ENCODE measurements around the gene CSF1.
A peak's percentile ranks its signal among the peaks of the same experiment; 100 is the strongest.
"Not testable (repeated sequence)": the region's sequence is repeated elsewhere in the genome, so short reads cannot be mapped to it uniquely, and the experiment has no call there.

CSF1 gene

DNA sequence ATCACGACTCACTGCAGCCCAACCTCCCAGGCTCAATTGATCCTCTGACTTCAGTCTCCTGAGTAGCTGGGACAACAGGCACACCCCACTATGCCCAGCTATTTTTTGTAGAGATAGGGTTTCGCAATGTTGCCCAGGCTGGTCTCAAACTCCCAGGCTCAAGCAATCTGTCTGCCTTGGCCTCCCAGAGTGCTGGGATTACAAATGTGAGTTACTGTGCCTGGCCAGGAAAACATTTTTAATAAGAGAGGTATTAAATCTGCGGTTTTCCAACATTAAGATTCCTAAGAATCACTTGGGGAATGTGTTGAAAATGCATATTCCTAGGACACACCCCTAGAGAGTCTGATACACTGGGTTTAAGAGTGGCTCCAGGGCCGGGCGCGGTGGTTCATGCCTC is 8.7 kb downstream of the CSF1 start:
- DNase-seq (ENCODE audit: low read depth): no peak

DNA sequence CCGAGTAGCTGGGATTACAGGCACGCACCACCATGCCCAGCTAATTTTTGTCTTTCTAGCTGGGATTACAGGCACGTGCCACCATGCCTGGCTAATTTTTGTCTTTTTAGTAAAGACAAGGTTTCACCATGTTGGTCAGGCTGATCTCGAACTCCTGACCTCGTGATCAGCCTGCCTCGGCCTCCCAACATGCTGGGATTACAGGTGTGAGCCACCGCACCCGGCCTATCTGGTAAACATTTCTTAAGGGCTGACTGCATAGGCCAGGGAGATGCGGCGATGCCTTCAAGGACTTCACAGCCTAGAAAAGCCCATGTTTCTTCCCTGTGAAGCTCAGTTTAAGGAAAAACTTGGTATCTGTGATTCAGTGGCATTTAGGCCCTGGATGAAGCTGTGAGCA is 9.7 kb downstream of the CSF1 start:
- not testable (repeated sequence) for DNase-seq (ENCODE audit: low read depth)

DNA sequence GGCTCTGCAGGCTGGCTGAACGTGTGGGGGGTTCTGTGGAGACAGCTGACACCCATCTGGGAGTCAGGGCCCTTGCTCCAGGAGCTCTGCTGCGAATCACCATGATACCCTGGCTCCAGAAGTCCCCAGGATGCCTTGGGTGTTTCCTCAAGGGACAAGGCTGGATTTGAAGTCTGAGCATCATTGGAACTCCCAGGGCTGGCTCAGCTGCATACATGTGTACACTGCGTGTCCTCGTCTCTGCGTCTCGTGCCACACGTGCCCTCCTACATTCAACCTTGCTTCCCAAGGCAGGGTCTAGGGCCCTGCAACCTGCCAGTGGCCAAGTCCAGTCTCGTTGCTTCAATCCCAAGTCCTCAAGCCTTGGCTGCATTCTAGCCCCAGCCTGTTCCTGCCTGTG is 11.7 kb downstream of the CSF1 start:
- no peak for DNase-seq (ENCODE audit: low read depth)

DNA sequence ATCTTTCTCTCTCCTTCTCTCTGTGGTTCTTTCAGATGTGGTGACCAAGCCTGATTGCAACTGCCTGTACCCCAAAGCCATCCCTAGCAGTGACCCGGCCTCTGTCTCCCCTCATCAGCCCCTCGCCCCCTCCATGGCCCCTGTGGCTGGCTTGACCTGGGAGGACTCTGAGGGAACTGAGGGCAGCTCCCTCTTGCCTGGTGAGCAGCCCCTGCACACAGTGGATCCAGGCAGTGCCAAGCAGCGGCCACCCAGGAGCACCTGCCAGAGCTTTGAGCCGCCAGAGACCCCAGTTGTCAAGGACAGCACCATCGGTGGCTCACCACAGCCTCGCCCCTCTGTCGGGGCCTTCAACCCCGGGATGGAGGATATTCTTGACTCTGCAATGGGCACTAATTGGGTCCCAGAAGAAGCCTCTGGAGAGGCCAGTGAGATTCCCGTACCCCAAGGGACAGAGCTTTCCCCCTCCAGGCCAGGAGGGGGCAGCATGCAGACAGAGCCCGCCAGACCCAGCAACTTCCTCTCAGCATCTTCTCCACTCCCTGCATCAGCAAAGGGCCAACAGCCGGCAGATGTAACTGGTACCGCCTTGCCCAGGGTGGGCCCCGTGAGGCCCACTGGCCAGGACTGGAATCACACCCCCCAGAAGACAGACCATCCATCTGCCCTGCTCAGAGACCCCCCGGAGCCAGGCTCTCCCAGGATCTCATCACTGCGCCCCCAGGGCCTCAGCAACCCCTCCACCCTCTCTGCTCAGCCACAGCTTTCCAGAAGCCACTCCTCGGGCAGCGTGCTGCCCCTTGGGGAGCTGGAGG is 12.7 kb downstream of the CSF1 start:
- DNase-seq (ENCODE audit: low read depth): no peak

DNA sequence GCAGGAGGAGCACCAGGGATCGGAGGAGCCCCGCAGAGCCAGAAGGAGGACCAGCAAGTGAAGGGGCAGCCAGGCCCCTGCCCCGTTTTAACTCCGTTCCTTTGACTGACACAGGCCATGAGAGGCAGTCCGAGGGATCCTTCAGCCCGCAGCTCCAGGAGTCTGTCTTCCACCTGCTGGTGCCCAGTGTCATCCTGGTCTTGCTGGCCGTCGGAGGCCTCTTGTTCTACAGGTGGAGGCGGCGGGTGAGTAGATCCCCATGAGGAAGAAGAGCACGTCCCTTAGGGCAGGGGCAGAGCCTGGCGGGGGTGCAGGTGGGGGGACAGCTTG is 13.3 kb downstream of the CSF1 start:
- DNase-seq (ENCODE audit: low read depth): no peak

DNA sequence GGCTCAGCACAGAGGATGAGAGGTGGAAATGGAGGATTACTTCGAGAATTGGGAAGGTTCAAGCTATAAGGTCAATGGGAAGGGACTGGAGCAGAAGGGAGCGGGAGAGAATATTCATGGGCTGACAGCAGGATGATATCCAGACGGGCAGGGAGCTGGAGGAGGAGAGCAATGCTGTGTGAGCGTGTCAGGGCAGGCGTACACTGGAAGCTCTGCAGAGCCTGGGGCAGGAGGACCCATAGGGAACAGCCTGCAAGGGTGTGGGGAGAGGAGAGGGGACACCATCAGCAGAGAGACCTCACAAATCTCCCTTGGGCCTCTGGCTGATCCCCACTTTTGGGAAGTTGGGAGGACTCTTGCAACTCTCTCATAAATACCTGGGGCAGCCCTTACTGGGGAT is 13.7 kb downstream of the CSF1 start:
- DNase-seq (ENCODE audit: low read depth): no peak

DNA sequence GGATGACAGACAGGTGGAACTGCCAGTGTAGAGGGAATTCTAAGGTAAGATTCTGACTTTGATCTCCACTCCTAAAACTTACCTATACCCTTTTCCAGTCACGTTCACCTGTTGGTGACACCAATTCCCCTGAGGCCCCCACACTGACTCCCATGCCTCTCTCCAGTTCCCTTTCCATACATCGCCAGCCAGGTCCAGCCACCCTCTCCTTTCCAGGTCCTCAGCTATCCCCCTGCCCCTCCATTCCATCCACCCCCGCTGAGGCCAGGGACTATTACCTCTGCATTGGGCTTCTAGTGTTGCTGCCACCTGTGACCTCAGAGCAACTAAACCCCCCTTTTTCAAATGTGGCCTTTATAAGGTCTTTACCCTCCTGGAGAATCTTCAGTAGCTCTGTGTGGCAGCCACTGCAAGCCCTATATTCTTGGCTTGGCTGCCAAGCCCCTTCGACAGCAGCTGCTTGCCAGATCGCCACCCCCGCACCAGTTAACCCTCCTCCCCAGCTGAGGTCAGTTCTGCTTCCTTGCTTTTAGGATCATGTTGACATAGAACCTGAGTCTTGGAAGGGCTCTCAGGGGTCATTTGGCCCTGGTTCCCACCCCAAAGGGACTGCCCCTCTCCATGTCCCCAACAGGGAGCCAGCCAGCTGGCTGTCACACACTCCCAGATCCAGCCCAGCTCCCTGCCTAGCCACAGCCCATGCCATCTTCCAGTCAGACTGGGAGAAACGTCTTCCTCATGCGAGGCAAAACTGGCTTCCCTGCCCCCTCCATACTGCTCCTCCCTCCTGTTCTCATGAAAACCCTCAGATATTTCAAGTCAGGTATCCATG is 14.7 kb downstream of the CSF1 start:
- no peak for DNase-seq (ENCODE audit: low read depth)

DNA sequence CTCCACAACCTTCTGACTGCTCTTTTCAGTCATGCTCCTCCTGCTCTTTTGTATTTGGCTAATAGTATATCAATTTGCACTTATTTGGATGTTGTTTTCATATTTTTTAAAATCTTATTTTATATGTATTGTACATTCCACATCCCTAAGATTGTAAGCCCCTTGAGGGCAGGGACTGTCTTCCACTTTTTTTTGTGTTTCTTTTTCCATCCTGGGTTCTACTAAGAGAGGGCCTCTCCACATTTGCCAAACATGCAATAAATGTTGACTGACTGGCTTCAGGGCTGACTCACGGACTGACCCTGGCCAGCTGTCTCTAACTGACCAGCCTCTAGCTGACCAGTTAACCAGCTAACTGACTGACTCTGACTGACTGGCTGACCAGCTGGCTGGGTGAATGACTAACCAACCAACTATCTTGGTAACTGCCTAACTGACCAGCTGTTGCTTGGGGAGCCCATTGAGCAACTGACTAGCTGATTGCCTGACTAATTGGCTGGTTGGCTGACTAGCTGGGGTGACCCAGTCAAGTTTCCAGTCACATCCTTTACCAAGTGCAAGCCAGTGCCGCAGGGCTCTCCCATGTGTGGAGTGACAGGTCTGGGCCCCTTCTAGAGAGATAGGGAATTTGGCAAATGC is 16.1 kb downstream of the CSF1 start:
- DNase-seq (ENCODE audit: low read depth): peak; percentile 59

DNA sequence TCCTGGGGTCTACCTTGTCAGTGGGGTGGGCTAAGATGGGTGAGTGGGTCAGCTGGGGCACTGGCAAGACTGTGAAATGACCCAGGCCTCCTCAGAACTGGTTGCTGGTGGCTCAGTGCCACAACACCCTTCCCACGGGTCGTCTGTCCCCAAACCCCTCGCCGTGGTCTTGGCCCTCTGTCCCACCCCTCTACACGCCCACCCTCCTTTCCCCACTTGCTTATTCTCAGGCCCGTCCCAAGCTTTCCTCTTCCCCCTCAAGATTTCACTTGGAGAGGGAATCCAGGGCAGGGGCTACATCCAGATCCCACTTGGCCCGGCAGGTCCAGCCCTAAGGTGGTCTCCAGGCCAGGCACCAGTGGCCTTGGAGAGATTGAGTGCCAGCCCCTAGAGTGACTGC is 16.7 kb downstream of the CSF1 start:
- no peak for DNase-seq (ENCODE audit: low read depth)

DNA sequence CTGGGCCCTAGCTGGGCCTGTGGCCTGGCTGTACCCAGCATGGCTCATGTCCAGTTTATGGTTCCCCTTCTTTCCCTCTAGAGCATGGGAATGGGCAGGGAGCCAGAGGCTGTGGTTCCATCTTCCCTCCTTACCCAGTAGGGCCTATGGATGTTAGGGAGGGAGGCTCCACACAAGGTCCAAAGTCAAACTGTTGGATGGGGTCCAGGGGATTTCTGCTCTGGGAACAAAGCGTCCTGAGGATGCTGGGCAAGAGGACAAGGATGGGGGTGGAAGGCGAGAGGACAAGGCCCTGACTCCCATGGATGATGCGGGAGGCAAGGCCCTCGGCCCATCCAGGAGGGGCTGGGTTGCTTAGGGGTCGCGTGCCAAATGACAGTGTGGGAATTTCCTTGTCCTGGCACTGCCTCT is 17.3 kb downstream of the CSF1 start:
- DNase-seq (ENCODE audit: low read depth): no peak

DNA sequence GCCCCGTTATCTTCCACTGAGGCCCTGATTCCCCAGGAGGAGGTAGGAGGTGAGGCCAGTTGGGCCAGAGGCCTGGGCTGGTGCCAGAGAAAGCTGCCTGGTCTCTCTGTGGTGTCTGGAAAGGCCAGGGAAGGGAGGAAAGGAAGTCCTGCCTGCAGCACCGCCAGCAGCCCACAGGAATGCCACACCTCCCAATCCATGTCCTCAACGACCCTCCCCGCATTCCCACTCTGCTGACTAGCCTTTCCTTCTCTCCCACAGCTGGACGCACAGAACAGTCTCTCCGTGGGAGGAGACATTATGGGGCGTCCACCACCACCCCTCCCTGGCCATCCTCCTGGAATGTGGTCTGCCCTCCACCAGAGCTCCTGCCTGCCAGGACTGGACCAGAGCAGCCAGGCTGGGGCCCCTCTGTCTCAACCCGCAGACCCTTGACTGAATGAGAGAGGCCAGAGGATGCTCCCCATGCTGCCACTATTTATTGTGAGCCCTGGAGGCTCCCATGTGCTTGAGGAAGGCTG is 18.0 kb downstream of the CSF1 start:
- DNase-seq (ENCODE audit: low read depth): no peak

DNA sequence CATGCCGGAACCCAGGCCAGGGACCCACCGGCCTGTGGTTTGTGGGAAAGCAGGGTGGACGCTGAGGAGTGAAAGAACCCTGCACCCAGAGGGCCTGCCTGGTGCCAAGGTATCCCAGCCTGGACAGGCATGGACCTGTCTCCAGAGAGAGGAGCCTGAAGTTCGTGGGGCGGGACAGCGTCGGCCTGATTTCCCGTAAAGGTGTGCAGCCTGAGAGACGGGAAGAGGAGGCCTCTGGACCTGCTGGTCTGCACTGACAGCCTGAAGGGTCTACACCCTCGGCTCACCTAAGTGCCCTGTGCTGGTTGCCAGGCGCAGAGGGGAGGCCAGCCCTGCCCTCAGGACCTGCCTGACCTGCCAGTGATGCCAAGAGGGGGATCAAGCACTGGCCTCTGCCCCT is 18.5 kb downstream of the CSF1 start:
- DNase-seq (ENCODE audit: low read depth): no peak

DNA sequence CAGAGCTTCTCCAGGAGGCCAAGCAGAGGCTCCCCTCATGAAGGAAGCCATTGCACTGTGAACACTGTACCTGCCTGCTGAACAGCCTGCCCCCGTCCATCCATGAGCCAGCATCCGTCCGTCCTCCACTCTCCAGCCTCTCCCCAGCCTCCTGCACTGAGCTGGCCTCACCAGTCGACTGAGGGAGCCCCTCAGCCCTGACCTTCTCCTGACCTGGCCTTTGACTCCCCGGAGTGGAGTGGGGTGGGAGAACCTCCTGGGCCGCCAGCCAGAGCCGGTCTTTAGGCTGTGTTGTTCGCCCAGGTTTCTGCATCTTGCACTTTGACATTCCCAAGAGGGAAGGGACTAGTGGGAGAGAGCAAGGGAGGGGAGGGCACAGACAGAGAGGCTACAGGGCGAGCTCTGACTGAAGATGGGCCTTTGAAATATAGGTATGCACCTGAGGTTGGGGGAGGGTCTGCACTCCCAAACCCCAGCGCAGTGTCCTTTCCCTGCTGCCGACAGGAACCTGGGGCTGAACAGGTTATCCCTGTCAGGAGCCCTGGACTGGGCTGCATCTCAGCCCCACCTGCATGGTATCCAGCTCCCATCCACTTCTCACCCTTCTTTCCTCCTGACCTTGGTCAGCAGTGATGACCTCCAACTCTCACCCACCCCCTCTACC is 19.1 kb downstream of the CSF1 start:
- no peak for DNase-seq (ENCODE audit: low read depth)

DNA sequence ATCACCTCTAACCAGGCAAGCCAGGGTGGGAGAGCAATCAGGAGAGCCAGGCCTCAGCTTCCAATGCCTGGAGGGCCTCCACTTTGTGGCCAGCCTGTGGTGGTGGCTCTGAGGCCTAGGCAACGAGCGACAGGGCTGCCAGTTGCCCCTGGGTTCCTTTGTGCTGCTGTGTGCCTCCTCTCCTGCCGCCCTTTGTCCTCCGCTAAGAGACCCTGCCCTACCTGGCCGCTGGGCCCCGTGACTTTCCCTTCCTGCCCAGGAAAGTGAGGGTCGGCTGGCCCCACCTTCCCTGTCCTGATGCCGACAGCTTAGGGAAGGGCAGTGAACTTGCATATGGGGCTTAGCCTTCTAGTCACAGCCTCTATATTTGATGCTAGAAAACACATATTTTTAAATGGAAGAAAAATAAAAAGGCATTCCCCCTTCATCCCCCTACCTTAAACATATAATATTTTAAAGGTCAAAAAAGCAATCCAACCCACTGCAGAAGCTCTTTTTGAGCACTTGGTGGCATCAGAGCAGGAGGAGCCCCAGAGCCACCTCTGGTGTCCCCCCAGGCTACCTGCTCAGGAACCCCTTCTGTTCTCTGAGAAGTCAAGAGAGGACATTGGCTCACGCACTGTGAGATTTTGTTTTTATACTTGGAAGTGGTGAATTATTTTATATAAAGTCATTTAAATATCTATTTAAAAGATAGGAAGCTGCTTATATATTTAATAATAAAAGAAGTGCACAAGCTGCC is 19.8 kb downstream of the CSF1 start:
- no peak for DNase-seq (ENCODE audit: low read depth)

DNA sequence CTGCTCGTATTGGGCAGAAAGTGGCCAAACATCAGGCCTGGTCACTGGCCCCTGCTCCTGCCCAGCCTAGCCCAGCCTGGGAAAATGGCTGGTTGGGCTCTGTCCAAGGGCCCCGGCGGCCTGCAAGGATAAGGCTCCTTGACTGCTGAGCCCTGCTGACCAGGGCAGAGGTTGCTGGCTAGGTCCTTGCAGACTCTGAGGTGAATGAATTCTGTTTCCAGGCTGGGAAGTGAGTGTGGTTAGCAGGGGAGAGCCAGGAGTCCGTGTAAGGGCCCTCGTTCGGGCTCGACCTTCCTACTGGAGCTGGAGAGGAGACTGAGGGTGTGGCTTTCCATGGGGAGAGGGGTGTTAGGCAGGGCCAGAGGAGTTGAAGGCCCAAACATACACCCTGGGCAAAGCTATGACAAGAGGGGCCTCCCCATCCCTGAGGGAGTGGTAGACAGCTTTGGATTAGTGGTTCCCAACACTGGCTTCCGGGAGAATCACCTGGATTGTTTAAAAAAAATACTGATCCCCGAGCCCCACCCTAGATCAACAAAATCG is 20.6 kb downstream of the CSF1 start:
- DNase-seq (ENCODE audit: low read depth): no peak

DNA sequence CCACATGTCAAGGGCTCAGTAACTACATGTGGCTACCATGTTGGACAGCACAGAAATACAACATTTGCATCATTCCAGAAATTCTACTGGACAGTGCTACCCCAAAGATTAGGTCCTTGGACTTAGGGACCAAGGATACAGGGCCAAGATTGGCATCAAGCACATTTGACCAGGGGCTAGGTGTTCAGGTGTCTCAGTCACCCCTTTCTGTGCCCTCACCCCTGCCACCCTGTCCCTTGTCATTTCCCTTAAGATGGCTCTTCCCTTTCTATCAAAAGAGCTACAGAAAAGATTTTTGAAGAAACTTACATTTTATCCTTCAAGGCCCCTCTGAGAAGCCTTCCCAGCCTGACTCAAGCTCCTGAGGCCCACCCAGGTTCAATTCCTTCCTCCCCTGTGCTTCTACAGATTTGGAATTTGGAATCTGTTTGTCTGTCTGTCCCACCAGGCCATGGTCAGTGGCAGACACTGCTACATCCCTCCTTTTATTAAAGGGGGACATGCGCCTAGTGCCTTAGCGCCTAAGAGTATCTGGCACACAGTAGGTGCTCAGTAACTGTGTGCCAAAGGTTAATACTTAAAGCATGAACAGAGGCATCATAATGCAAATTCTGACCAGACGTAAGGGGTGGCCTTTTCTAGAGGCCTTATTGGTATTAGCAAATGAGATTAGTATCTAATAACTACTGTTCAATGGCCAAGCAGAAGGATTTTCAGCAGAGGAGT is 21.4 kb downstream of the CSF1 start:
- DNase-seq (ENCODE audit: low read depth): no peak

DNA sequence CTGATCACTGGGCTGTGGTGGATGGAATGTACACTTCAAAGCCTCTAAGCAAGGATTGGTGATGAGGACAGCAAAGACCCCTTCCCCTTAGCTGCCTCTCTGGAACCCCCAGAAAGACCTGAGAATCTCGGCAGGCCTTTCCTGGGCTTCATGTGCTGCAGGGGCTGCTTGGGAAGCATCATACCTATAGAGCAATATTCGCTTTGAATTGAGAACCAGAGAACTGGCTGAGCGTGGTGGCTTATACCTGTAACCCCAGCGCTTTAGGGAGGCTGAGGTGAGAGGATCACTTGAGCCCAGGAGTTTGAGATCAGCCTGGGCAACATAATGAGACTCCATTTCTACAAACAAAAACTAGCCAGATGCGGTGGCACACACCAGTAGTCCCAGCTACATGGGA is 22.0 kb downstream of the CSF1 start:
- no peak for DNase-seq (ENCODE audit: low read depth)

DNA sequence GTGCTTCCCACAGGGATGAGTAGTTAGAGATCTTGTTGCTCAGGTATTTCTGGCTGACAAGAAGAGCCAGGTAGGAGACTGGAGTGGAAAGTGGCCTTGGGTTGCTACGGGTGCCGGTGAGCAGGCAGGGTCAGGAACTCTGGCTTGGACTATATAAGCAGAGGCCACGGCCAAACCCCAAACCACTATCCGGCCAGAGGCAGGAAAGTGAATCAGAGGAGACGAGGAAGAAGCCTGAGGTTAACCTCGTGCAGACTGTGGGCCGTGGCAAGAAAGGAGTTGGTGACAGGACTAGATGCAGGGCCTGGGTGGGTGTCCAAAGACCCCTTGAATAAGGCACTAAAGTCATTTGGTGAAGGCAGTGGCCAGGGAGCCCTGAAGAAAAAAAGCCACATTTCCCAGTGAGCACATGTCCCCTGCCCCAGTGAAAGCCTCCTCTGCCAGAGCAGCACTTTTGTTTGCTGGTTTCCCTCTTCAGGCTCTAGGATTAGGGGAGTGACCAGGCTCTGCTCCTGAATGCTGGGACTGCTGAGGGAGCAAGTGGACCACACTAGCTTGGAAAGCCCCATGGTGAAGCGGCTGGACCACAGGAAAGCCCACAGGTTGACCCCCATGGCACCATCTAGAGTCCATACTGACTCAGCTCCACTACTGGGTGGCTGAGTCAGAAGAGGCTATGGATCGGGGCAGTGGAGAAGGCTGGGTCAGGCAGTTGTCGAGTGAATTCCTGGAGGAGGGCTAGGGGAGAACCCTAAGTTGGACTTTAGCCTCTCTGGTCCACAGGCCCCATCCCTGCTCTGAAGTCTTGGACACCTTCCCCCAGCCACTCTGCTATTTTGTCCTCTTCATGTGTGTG is 23.4 kb downstream of the CSF1 start:
- no peak for DNase-seq (ENCODE audit: low read depth)

DNA sequence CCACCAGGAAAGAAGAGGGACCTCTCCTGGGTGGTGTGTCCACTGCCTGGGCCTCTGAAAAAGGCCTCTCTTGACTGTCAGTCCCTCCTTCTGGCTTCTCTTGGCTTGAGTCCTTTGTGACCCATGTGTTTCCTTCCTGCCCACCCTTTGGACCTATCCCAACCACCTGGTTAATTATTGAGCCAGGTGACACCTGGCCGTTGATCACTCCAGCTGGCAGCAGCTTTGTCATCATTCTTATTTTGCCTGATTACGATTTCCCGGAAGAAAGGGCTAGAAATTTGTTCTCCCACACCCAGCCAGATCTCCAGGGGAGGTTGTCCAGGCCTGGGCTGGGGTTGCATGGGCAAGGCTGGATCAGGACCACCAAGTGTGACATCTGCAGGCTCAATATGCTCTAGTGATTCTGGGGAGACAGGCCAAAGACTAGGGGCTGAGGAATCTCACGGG is 24.8 kb downstream of the CSF1 start:
- no peak for DNase-seq (ENCODE audit: low read depth)

DNA sequence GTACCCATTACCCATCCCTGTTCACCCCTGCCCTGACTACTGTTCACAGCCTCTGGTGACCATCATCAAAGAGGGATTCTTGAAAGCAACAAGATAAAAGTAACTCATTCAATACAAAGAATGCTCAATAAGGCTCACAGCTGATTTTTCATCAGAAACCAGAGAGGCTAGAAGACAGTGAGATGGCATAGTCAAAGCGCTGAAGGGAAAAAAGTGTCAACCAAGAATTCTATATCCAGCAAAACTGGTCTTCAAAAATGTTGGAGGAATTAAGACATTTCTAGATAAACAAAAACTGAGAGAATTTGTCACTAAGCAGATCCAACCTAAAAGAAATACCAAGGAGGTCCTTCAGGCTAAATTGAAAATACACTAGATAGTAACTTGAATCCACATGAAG is 27.1 kb downstream of the CSF1 start:
- no peak for DNase-seq (ENCODE audit: low read depth)

All from non-pigmented ciliary epithelial cell (primary cell).